HG03354 (cell line): ENCODE data around the gene MAP2K3.
"Not testable (repeated sequence)": the region's sequence is repeated elsewhere in the genome, so short reads cannot be mapped to it uniquely, and the experiment has no call there.

Source experiments
- ATAC-seq: cut with Tn5 transposase; IDR thresholded peaks from one replicate; pipeline ENCODE4 v1.9.1; 2021; ENCODE audit warnings: mild to moderate bottlenecking; ENCODE audit not compliant: unreplicated experiment, poor library complexity, severe bottlenecking

MAP2K3 gene

DNA sequence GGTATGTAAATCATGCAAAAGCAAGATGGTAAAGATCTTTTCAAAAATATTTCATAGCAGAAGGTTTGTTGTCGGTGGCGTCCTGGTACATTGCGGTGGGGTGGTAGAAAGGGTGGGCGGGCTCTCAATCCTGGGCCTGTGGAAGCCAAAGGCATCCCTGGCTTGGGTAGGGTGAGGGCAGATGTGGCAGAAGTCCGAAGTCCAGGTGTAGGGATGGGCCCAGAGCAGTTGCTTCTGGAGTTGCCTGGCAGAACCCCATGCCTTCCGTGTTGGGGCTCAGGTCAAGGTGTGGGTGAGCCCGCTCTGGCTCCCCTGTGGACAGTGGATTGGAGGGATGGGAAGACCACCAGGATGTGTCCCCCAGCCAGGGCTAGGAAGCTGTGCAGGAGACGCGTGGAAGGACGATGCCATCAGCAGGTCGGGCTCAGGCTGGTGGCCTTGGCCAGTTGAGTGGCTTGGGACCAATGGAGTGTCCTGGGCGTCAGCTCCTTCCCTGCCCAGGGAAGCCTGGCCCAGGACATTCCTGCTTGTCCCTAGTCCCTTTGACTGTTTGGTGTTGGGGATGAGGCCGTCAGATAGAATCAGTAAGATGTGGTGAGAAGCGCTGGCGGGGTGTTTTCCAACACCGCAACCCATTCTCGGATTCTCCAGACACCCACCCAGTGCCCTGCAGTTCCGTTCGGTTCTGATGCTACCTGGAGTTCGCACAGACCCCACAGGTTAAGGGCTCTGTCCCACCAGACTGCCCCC lies 21.1 kb downstream of the MAP2K3 start:
- ATAC-seq = not testable (repeated sequence)

DNA sequence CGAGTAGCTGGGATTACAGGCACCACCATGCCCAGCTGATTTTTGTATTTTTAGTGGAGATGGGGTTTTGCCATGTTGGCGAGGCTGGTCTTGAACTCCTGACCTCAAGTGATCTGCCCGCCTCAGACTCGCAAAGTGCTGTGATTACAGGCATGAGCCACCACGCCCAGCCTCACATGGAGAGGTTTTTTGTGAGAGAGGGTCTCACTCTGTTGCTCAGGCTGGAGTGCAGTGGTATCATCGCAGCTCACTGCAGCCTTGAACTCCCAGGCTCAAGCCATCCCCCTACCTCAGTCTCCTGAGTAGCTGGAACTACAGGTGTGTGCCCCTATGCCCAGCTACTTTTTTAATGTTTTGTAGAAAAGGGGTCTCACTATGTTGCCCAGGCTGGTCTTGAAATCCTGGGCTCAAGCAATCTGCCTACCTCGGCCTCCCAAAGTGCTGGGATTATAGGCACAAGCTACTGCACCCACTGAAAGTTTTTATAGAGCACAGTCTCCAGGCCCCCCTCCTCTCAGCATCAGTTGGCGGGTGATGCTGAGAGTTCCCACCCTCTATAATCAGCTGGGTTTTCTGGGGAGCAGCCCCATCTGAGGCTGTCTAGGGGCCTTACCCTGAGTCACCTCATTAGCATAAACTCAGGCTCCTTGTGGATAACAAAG lies 22.2 kb downstream of the MAP2K3 start:
- not testable (repeated sequence) for ATAC-seq

DNA sequence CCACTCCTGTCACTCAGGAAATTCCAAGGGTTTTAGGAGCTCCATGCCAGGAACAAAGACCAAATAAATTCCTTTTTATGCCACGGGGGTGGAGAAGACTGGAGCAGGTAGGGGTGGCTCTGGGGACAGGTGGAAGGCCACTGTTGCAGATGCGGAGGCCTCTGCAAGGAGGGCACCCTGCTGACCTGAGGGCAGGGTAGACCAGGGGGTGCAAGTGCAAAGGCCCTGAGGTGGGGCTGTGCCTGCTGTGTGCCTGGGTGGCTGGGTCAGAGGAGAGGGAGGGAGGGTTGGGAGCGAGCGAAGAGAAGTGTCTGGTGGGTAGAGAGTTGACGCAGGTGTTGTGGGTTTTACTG lies 22.7 kb downstream of the MAP2K3 start:
- ATAC-seq = not testable (repeated sequence)

DNA sequence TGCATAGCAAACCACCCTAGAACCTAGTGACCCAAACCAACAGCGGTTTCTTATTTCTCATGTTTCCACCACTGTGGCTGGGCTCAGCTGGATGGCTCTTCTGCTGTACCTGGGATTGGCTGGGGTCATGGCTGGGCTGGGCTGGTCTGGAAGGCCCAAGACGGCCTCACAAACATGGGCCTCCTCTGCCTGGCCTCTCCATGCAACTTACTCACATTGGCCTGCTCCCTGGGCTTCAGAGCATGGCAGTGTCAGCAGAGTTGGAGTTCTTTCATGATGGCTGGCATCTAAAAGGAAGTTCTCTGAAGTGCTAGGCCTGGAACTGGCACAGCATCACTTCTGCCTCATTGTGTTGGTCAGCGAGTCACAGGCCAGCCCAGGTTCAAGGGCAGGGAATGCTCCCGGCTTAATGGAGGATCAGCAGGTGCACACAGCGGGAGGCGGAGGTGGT lies 24.4 kb downstream of the MAP2K3 start:
- ATAC-seq = not testable (repeated sequence)

DNA sequence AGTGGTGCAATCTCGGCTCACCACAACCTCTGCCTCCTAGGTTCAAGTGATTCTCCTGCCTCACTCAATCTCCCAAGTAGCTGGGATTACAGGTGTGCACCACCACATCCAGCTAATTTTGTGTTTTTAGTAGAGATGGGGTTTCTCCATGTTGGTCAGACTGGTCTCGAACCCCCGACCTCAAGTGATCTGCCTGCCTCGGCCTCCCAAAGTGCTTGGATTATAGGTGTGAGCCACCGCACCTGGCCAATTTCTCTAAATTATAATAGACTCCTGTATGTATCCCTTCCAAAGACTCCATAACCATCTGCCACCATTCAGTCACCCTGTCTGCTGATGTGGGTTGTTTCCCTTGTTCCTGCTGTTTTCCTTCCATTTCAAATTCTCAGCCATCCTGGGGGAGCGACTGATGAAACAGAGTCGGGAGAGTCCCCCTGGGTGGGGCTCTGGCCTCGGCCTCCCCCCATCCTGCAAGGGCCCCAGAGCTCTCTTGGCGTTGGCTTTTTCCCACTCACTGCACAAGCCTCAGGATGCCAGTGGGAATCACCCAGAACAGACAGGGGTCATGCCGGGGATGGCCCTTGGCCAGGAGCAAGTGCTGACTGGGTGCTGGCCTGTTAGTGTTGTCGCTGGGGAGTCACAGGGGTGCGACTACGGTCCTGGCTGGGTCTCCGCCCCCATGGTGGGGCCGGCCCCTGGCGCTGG lies 25.7 kb downstream of the MAP2K3 start:
- not testable (repeated sequence) for ATAC-seq

DNA sequence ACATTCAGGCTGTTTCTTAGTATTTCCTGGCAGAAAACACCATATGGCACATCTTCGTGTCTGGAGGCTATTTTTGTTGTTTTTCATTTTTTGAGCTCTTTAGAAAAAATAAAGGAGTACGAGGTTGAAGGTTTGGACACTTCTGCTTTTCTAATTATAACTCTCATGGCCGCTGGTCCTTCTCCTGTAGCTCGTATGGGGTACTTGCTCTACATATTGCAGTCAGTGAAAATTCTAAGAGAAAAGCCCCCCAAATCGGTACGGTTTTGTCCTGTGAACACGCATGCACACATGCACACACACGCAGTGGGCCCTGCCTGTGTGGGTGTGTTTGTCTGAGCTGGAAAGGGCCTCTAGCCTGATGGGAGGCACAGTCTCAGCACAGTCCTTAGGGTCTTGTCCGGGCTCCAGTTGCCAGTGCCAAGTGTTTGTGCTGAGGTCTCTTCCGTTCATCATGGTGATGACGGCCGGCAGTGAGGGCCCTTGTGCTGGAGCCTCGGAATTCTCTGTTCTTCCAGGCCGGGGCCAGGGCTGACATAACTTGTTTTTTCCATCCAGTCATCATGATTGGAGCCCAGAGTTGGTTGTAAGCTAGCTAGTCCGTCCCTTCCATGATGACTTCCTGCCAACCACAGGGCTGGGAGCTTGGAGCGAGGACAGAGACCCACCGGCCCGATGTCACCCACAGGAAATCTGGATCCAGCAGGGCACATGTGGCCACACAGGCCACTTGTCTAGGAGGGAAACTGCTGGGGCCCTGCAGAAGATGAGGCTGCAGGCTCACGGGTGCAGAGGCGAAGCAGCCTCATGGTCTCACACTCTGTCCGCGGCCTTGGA lies 26.5 kb downstream of the MAP2K3 start:
- ATAC-seq = not testable (repeated sequence)

DNA sequence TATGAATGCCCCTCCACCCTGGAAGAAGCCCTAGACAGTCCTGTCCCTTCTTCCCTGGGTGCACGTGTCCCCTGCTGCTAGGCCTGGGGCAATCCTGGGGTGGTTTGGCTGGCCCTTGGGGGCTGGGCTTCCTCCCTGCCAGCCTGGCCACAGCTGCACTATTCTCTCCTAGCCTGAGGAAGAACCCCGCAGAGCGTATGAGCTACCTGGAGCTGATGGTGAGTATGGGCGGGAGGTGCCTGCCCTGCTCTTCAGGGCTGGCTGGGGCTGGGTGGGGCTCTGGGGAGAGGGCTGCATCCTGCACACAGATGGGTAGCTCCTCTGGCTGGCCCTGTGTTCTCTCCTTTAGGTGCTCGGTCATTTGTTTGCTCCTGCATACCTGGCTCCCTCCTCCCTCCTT lies 28.8 kb downstream of the MAP2K3 start:
- no peak for ATAC-seq

DNA sequence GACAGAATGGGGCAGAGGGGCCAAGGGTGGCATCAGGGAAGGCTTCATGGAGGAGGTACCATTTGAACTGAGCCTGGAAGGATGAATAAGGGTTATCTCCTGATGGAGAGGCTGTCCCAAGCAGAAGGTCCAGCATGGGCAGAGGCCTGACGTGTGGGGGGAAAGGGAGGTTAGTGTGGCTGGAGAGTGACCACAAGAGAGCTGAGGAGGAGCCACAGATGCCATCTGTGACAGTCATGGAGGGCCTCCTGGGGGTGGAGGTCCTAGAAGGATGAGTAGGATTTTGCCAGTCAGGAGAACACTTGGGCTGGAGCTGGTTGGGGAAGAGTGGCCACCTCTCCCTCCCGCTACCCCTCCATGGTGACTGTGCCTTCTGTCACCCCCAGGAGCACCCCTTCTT lies 29.2 kb downstream of the MAP2K3 start:
- ATAC-seq = not testable (repeated sequence)

DNA sequence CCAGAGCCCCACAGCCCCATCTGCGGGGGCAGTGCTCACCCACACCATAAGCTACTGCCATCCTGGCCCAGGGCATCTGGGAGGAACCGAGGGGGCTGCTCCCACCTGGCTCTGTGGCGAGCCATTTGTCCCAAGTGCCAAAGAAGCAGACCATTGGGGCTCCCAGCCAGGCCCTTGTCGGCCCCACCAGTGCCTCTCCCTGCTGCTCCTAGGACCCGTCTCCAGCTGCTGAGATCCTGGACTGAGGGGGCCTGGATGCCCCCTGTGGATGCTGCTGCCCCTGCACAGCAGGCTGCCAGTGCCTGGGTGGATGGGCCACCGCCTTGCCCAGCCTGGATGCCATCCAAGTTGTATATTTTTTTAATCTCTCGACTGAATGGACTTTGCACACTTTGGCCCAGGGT lies 29.8 kb downstream of the MAP2K3 start:
- ATAC-seq = not testable (repeated sequence)

DNA sequence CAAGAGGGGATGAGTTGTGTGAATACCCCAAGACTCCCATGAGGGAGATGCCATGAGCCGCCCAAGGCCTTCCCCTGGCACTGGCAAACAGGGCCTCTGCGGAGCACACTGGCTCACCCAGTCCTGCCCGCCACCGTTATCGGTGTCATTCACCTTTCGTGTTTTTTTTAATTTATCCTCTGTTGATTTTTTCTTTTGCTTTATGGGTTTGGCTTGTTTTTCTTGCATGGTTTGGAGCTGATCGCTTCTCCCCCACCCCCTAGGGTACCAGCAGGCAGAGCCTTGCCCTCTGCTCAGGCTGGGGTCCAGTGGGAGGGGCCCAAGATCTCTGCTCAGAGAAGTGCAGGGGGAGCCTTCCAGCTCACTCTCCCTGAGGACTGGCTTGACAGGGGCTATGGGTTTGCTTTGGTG lies 30.2 kb downstream of the MAP2K3 start:
- not testable (repeated sequence) for ATAC-seq

DNA sequence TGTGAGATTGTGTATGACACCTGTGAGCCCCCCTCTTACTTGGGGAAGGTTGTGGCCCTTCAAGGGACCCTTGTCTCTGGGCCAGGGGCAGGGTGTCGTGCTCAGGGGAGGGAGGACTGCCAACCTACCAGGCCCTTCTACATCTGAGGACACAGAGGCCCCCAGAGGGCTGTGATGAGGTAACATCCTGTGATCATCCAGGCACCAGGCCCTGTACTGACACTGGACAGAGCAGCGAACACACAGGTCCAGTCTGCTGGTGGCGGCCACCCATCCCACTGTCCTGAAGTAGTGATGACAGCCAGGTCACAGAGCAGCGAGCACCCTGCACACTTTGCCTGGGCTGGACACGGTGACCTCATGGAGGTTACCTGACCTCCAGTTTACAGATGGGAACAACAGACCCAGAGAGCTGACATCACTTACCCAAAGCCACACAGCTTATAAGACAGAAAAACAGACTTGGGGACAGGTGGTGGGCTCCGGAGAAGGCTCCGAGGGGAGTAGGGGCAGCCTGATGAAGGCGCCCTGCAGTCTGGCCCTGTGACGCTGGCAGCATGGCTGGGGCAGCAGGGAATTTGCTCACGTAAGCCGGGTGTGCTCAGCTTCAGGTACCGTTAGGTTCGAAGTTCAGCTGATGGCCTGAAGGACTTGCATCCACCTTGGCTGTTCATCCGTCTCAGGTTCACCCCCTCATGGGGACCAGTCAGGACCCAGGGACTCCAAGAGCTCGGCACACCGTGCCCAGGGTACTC lies 30.9 kb downstream of the MAP2K3 start:
- not testable (repeated sequence) for ATAC-seq

DNA sequence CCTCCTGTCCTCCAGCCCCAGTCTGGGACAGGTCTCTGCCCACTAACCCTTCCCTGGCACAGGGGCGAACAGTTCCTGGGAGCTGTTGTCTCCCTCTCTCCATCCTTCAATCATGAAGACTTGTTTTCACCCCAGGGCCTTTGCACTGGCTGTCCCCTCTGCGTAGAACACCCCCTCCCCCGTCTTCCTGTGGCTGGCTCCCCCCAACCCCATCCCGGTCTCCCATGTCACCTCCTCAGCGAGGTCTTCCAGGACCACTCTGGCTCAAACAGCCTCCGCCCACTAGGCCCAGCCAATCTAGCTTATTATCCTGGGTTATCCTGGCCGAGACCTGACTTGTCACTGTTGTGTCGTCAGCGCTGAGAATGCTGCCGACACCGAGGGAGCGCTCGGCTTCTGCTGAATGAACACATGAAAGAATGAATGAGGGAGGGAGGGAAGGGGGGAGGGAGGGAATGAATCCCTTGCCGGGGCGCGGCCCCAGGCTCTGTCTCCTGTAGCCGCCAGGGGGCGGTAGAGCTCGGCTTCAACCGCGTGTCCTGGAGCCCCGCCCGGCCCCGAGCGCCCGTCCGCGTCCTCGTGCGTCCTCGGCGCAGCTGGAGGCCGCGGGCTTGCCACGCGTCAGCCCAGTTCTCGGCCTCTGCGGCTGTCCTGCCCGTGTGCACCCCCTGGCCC lies 31.8 kb downstream of the MAP2K3 start:
- peak; percentile 73 for ATAC-seq

DNA sequence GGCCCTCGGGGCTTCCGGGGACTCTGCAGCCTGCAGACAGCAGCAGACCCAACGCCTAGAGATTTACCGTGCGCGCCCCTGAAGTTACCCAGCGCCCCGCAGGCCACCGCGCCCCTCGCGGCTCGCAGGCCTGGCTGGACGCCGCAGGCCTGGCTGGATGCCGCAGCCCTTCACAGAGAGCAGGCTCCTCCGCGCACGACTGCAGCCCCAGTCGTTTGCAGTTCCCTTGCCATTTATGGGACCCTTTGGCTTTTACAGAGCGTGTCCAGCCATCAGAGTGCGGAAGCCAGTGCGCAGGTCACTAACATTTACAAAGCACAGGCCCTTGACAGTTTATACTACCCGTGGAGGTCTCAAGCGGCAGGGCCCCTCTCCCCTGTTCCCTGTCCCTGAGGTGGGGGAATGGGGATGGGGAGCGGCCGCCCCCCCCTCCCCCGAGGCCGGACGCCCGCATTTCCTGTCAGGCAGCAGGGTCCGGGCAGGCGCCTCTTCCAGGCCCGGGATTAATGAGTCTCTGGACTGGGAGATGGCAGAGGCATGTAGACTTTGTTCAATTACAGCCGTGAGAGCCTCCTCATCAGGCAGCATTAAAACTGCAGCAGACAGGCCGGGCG lies 32.5 kb downstream of the MAP2K3 start:
- ATAC-seq = not testable (repeated sequence)

DNA sequence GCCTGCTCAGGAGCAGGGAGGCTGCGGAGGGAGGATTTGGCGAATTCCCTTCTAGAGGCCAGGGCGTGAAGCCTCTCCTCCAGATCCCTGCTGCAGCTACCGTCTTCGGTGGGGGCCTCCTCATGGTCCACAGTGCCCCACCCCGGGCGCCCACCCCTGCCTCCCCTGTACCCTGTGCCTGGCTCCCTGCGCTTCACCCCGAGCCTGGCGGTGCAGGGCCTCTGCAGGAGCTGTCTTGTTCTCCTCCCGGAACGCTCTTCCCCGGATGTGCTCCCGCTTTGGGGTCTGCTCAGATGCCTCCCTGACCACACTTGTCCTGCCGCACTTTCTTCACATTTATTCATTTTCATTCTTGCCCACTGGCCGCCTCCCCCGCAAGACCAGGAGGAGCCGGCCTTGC lies 33.3 kb downstream of the MAP2K3 start:
- not testable (repeated sequence) for ATAC-seq

DNA sequence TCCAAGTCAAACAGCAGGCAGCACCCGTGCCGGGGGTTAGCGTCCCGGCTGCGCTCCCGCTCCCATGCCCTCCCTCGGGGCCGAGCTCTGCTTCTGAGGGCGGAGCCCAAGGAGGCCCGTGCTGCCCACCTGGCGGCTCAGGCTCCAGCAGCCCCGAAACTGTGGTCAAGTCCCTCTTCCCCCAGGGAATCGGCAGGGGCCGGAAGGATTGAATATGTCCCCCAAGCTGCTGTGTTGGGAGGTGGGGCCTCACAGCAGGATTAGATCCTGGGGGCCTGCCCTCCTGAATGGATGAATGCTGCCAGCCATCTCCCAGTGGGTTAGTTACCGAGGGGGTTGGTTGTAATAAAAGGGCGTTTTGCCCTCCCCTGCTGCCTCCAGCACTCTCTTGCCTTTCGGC lies 33.9 kb downstream of the MAP2K3 start:
- no peak for ATAC-seq

DNA sequence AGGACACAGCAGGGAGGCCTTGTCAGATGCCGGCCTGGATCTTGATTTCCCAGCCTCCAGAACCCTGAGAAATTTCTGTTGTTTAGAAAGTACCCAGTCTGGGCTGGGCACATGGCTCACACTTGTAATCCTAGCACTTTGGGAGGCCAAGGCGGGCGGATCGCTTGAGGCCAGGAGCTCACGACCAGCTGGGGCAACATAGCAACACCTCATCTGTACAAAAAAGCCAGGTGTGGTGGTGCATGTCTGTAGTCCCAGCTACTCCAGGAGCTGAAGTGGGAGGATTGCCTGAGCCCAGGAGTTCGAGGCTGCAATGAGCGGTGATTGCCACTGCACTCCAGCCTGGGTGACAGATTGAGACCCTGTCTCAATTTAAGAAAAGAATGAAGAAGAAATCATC lies 34.3 kb downstream of the MAP2K3 start:
- ATAC-seq = not testable (repeated sequence)

DNA sequence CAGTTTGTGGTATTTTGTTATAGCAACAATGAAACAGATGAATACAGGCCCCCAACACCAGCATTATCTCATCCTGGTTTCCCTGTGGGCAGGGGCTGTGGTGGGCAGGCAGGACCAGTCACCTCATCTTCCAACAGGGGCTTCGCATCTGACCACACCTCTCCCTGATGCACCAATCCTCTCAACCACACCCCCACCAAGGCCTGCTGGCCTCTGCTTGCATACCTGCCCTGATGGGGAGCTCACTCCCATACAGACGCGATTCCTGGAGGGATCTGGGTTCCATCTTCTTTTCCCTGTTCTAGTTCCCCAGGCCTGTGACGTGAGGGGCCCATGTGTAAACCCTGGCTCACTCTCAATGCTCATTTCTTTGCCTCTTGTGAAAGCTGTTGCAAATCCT lies 34.7 kb downstream of the MAP2K3 start:
- not testable (repeated sequence) for ATAC-seq

DNA sequence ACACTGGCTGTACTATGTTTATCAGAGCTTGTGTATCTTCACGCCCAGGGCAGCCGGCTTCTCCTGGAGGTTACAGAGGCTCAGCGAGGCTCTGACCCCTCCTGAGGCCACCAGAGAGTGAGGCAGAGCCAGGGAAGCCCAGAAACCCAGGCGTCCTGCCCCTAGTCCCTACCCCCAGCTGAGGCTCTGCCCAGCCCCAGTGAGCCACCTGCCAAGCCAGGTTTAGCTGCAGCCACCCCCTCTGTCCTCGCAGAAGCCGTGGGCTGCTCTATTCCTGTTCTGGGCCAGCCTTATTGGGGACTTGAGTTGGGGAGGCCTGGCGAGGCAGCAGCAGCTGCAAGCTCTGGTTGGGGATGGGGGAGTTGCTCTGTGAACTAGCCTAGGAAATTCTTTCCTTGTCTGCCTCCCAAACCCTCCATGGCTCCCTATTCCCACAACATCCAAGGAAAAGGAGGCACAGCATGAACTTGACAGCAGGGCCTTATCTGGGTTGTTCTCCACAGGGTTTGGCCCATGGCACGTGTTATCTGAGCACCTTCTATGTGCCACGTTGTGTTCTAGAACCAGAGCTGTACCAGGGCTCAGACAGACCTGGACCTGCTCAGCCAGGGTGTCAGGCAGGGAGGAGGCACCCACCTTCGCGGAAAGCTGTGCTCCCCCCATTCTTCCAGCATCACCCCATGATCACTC lies 35.3 kb downstream of the MAP2K3 start:
- not testable (repeated sequence) for ATAC-seq
